Ishikawa (cell line): ENCODE measurements around the gene L1CAM.

Experiments used
- CREB1 ChIP-seq: IDR thresholded peaks from 2 replicates; pipeline ENCODE4 v1.6.1; 2012; ENCODE audit warnings: low read depth
- EP300 ChIP-seq: IDR thresholded peaks from 2 replicates; pipeline ENCODE4 v1.6.1; 2012; ENCODE audit warnings: borderline replicate concordance
- NFIC ChIP-seq: IDR thresholded peaks from 2 replicates; pipeline ENCODE4 v1.6.1; 2012
- TCF12 ChIP-seq: IDR thresholded peaks from 2 replicates; pipeline ENCODE4 v1.6.1; 2012; ENCODE audit warnings: low read depth

DNA sequence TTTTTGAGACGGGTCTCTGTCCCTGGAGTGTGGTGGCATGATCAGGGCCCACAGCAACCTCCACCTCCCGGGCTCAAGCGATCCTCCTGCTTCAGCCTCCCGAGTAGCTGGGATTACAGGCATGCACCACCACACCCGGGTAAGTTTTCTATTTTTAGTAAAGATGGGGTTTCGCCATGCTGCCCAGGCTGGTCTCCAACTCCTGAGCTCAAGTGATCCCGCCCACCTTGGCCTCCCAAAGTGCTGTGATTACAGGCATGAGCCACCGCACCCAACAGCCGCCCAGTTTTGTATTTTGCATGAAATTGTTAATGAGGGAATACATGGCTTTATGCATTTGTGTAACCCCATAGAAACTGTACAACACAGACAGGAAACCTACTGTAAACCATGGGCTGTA lies 42.9 kb upstream of the L1CAM start:
- TF ChIP-seq NFIC = no peak
- no peak for TF ChIP-seq CREB1
- TF ChIP-seq TCF12 = no peak
- TF ChIP-seq EP300 = no peak
